HEK293 (cell line): ENCODE data around the gene ALOX12B.

Experiments
- CTCF ChIA-PET: fragments of 350-600 bp; formaldehyde crosslinking; extraction: SDS; loops from one replicate; lab custom pipeline; 2021; ENCODE audit warnings: antibody characterized with exemption; lab: Yijun Ruan, JAX
- POLR2A ChIA-PET: fragments of 300-600 bp; formaldehyde crosslinking; extraction: SDS; loops from one replicate; lab custom pipeline; 2020; ENCODE audit warnings: antibody characterized with exemption, inconsistent platforms; lab: Yijun Ruan, JAX
- H3K27ac ChIP-seq: fragments of 200-500 bp; sonication (Bioruptor generic); 2 replicates; pipeline ENCODE4 v1.5.1; 2014; ENCODE audit warnings: low read depth, low read length, control low read depth, inconsistent platforms; ENCODE audit errors: extremely low read depth
- H3K36me3 ChIP-seq, 2 experiments: fragments of 200-500 bp in 1 of 2; sonication (Bioruptor generic) in 1 of 2; 1 replicate in 1 of 2; 2 replicates in 1 of 2; pipeline ENCODE4 v1.5.1; 2014 to 2017; ENCODE audit warnings: inconsistent platforms in 2 of 2, low read length in 2 of 2; ENCODE audit not compliant: control insufficient read depth in 2 of 2, insufficient read depth in 1 of 2
- H3K4me1 ChIP-seq: fragments of 200-500 bp; sonication (Bioruptor generic); 2 replicates; pipeline ENCODE4 v1.5.1; 2014; ENCODE audit warnings: mild to moderate bottlenecking, low read length, inconsistent platforms; ENCODE audit not compliant: control insufficient read depth, insufficient read depth
- H3K4me3 ChIP-seq: 2 replicates; pipeline ENCODE4 v1.5.1; 2011; ENCODE audit warnings: low read depth, mild to moderate bottlenecking, control low read depth, low read length, moderate library complexity
- H3K9me3 ChIP-seq: fragments of 200-500 bp; sonication (Bioruptor generic); 2 replicates; pipeline ENCODE4 v1.5.1; 2014; ENCODE audit warnings: low read depth, low read length, inconsistent platforms; ENCODE audit not compliant: control insufficient read depth, insufficient read depth
- KLF1 ChIP-seq: fragments of 450-650 bp; formaldehyde crosslinking; IDR thresholded peaks from 2 replicates; pipeline ENCODE4 v1.5.1; 2016; ENCODE audit warnings: missing biosample characterization, missing genetic modification characterization
- KLF17 ChIP-seq: fragments of 450-650 bp; formaldehyde crosslinking; IDR thresholded peaks from 2 replicates; pipeline ENCODE4 v1.5.1; 2016; ENCODE audit warnings: missing biosample characterization, missing genetic modification characterization
- PRDM4 ChIP-seq: fragments of 450-650 bp; formaldehyde crosslinking; IDR thresholded peaks from 2 replicates; pipeline ENCODE4 v1.5.1; 2017; ENCODE audit warnings: missing biosample characterization, missing genetic modification characterization
- RBAK ChIP-seq: fragments of 450-650 bp; formaldehyde crosslinking; IDR thresholded peaks from 2 replicates; pipeline ENCODE4 v1.5.1; 2016; ENCODE audit warnings: missing biosample characterization, missing genetic modification characterization
- ZFP41 ChIP-seq: fragments of 450-650 bp; formaldehyde crosslinking; IDR thresholded peaks from 2 replicates; pipeline ENCODE4 v1.5.1; 2016; ENCODE audit warnings: missing biosample characterization, missing genetic modification characterization, borderline replicate concordance
- ZNF266 ChIP-seq: fragments of 450-650 bp; formaldehyde crosslinking; IDR thresholded peaks from 2 replicates; pipeline ENCODE4 v1.5.1; 2016; ENCODE audit warnings: missing biosample characterization, missing genetic modification characterization, low read depth
- ZNF280D ChIP-seq: fragments of 450-650 bp; formaldehyde crosslinking; IDR thresholded peaks from 2 replicates; pipeline ENCODE4 v1.5.1; 2016; ENCODE audit warnings: missing biosample characterization, missing genetic modification characterization
- ZNF354C ChIP-seq: fragments of 450-650 bp; formaldehyde crosslinking; IDR thresholded peaks from 2 replicates; pipeline ENCODE4 v1.5.1; 2016; ENCODE audit warnings: missing biosample characterization, missing genetic modification characterization, low read depth, borderline replicate concordance
- ZNF362 ChIP-seq: fragments of 450-650 bp; formaldehyde crosslinking; IDR thresholded peaks from 2 replicates; pipeline ENCODE4 v1.5.1; 2016; ENCODE audit warnings: missing biosample characterization, missing genetic modification characterization
- ZNF48 ChIP-seq: fragments of 450-650 bp; formaldehyde crosslinking; IDR thresholded peaks from 2 replicates; pipeline ENCODE4 v1.5.1; 2016; ENCODE audit warnings: missing biosample characterization, missing genetic modification characterization
- ZNF514 ChIP-seq: fragments of 450-650 bp; formaldehyde crosslinking; IDR thresholded peaks from 2 replicates; pipeline ENCODE4 v1.5.1; 2016; ENCODE audit warnings: missing biosample characterization, missing genetic modification characterization
- ZNF549 ChIP-seq: fragments of 450-650 bp; IDR thresholded peaks from 2 replicates; pipeline ENCODE4 v1.5.1; 2018; ENCODE audit warnings: missing biosample characterization, missing genetic modification characterization, mild to moderate bottlenecking, inconsistent platforms, moderate library complexity
- ZNF626 ChIP-seq: fragments of 450-650 bp; sonication (Bioruptor Pico); formaldehyde crosslinking; IDR thresholded peaks from 2 replicates; pipeline ENCODE4 v1.5.1; 2018; ENCODE audit warnings: missing biosample characterization, missing genetic modification characterization, inconsistent platforms
- ZNF707 ChIP-seq: fragments of 450-650 bp; formaldehyde crosslinking; IDR thresholded peaks from 2 replicates; pipeline ENCODE4 v1.5.1; 2016; ENCODE audit warnings: missing biosample characterization, missing genetic modification characterization
- ZSCAN18 ChIP-seq: fragments of 450-650 bp; formaldehyde crosslinking; IDR thresholded peaks from 2 replicates; pipeline ENCODE4 v1.5.1; 2016; ENCODE audit warnings: missing biosample characterization, missing genetic modification characterization
- ZSCAN4 ChIP-seq: fragments of 450-650 bp; formaldehyde crosslinking; IDR thresholded peaks from 2 replicates; pipeline ENCODE4 v1.5.1; 2017; ENCODE audit warnings: missing biosample characterization, missing genetic modification characterization
- ZXDB ChIP-seq: fragments of 450-650 bp; formaldehyde crosslinking; IDR thresholded peaks from 2 replicates; pipeline ENCODE4 v1.5.1; 2016; ENCODE audit warnings: missing biosample characterization, missing genetic modification characterization

The ALOX12B gene

GRCh38 chr17:8087075-8087951 lies at the start of gene ALOX12B:
TSS of gene ALOX12B (minus strand) at chr17:8087716. CDS start at chr17:8087442, 274 bp downstream.
- Histone ChIP-seq H3K36me3 (no peaks in the 10 kb centered on the region), H3K9me3 (no peaks in the 10 kb centered on the region), H3K27ac (no peak within 1 kb of the TSS), H3K4me3 (no peak within 1 kb of the TSS), H3K4me1 (no peaks in the 10 kb centered on the region)
- ChIA-PET CTCF (interaction anchor here (0.5 to 27.3 kb wide), 8 partner anchors 10 to 97 kb away, joined by 3 to 561 read pairs (median 5); partner anchors contain the start of gene ALOXE3), POLR2A (interaction anchor here (0.6 to 0.8 kb wide), 3 partner anchors 13 to 1484 kb away, joined by 3 to 4 read pairs (median 3); partner anchors contain the start of gene RANGRF)
- no peak for TF ChIP-seq ZNF514
- no peak for TF ChIP-seq ZNF48 (tag by site-specific recombination)
- peak; percentile 92 for TF ChIP-seq ZSCAN4
- no peak for TF ChIP-seq ZNF626 (tag by site-specific recombination)
- no peak for TF ChIP-seq ZNF266
- TF ChIP-seq ZNF280D, result no peak
- TF ChIP-seq ZNF549 (tag by site-specific recombination), result no peak
- TF ChIP-seq ZNF362 (tag by site-specific recombination), result no peak
- TF ChIP-seq ZNF354C (tag by site-specific recombination), result no peak
- TF ChIP-seq ZNF707 (tag by site-specific recombination), result no peak
- TF ChIP-seq RBAK, result no peak
- peak; percentile 93 for TF ChIP-seq KLF1
- peak; percentile 63; the same call in 1 of the 2 replicates for TF ChIP-seq KLF17 (tag by site-specific recombination)
- no peak for TF ChIP-seq ZXDB (tag by site-specific recombination)
- TF ChIP-seq ZFP41, result no peak

GRCh38 chr17:8133941-8134340 lies 46.4 kb upstream of the ALOX12B start:
- H3K27ac ChIP-seq, result no peak overlapping the region
- no peak overlapping the region for H3K4me3 ChIP-seq
- ChIA-PET POLR2A (interaction anchor here (1.4 to 1.5 kb wide), 2 partner anchors 15 to 114 kb away, joined by 3 to 4 read pairs; partner anchors contain the start of gene CTC1), CTCF (interaction anchor here (0.6 to 2.0 kb wide), 5 partner anchors 10 to 1407 kb away, joined by 4 to 11 read pairs (median 6); partner anchors contain the start of gene HES7)
- TF ChIP-seq ZSCAN18 (tag by site-specific recombination), result no peak
- TF ChIP-seq PRDM4 (tag by site-specific recombination), result peak; percentile 83
- no peaks in the 10 kb centered on the region for H3K36me3 ChIP-seq
- H3K9me3 ChIP-seq, result no peaks in the 10 kb centered on the region
- H3K4me1 ChIP-seq, result 0 out of 2 replicates have a peak, but pooled peaks cover 4% of the 10 kb centered on the region
